Prostate gland (tissue), 2 donors: ENCODE results near the gene CBL. TPM values are rescaled to one million over a fixed set of nuclear protein-coding genes. Genes with fewer than 3 reads are reported as not detected.
A peak's percentile ranks its signal among the peaks of the same experiment; 100 is the strongest.

Experiments
- DNase-seq: peaks from one replicate; pipeline ENCODE4 v3.0.0-alpha.2; 2019; ENCODE audit warnings: low spot score
- H3K27ac ChIP-seq, 2 donors: fragments of 200-600 bp; sonication (generic); 2 replicates each; pipeline ENCODE4 v1.5.1; 2017 to 2019
- H3K27me3 ChIP-seq: fragments of 200-600 bp; sonication (generic); replicated peaks from 2 replicates; pipeline ENCODE4 v1.5.1; 2019; ENCODE audit not compliant: insufficient read depth
- H3K36me3 ChIP-seq, 2 donors: fragments of 200-600 bp; sonication (generic); 1 replicate in 1 of 2; 2 replicates in 1 of 2; pipeline versions ENCODE4 v1.5.1 to v1.8.1; 2017 to 2019
- H3K4me1 ChIP-seq: fragments of 200-600 bp; sonication (generic); replicated peaks from 2 replicates; pipeline ENCODE4 v1.5.1; 2019
- H3K4me3 ChIP-seq, 2 donors: fragments of 200-600 bp; sonication (generic); 2 replicates each; pipeline ENCODE4 v1.5.1; 2017 to 2019
- H3K9me3 ChIP-seq: fragments of 200-600 bp; sonication (generic); 2 replicates; pipeline ENCODE4 v1.5.1; 2017
- CTCF ChIP-seq, 4 experiments: fragments of 200-600 bp in 2 of 4; fragments of 450-650 bp in 2 of 4; sonication (generic) in 2 of 4; IDR thresholded peaks; 1 replicate in 3 of 4; 2 replicates in 1 of 4; pipeline ENCODE4 v1.5.1; 2016 to 2019; ENCODE audit warnings: antibody characterized with exemption in 4 of 4, mild to moderate bottlenecking in 2 of 4, moderate library complexity in 2 of 4
- POLR2A ChIP-seq: fragments of 450-650 bp; IDR thresholded peaks from one replicate; pipeline ENCODE4 v1.6.1; 2016; ENCODE audit warnings: antibody characterized with exemption, mild to moderate bottlenecking
- POLR2AphosphoS5 ChIP-seq: sonication (generic); formaldehyde crosslinking; IDR thresholded peaks from one replicate; pipeline ENCODE4 v1.6.1; 2017; ENCODE audit warnings: antibody characterized with exemption
- WGBS: methylation state at CpG from one replicate; pipeline ENCODE4 v1.1.5; 2018; 5-methylcytosine and 5-hydroxymethylcytosine counted together
- intact Hi-C: fragments of 100-400 bp; cut with DNase I; formaldehyde crosslinking; loops from one replicate; pipeline ENCODE4 v1.14.2; 2022
- total RNA-seq, 2 donors: library from RNA; depleted of rRNA; stranded (reverse); fragments of >200 nt; gene quantifications; one replicate each; pipeline ENCODE4 v1.1.0, GENCODE V29; 2016

CBL gene
- total RNA-seq, 2 donors from 2014 or later = 9.8 to 38.8 TPM

- TF ChIP-seq CTCF (IDR thresholded peaks at IDR 0.05) (no peak), POLR2A (no peak), POLR2AphosphoS5 (no peak)
- H3K27ac ChIP-seq = peak overlapping the region; percentile 66 to 72
- WGBS = 6% methylated on average over 24 of the region's 29 CpGs
- DNase-seq = no peak
- intact Hi-C loops = loop anchor here (2.0 kb wide), 1 partner anchor 59 kb away; no protein-coding TSS in a partner anchor
- peaks cover 3% of the 10 kb centered on the region for H3K27me3 ChIP-seq
- no peaks in the 10 kb centered on the region for H3K4me1 ChIP-seq
- H3K36me3 ChIP-seq = no peaks in the 10 kb centered on the region
- H3K4me3 ChIP-seq = peak overlapping the region; percentile 28 to 40
- no peaks in the 10 kb centered on the region for H3K9me3 ChIP-seq
Observed at GRCh38 chr11:119315131-119316015, 109.2 kb downstream of the CBL start.

GRCh38 chr11:119316016-119316728, 110.0 kb downstream of the CBL start:
- no peak for DNase-seq
- TF ChIP-seq CTCF (IDR thresholded peaks at IDR 0.05) (no peak), POLR2AphosphoS5 (no peak), POLR2A (no peak)
- H3K27ac ChIP-seq = peak overlapping the region; percentile 66 to 72
- intact Hi-C loops = loop anchor here (2.0 kb wide), 1 partner anchor 59 kb away; no protein-coding TSS in a partner anchor
- 2% methylated on average over 34 of the region's 46 CpGs for WGBS
- peak overlapping the region; percentile 28 to 40 for H3K4me3 ChIP-seq
- peaks cover 7% of the 10 kb centered on the region for H3K27me3 ChIP-seq
- no peaks in the 10 kb centered on the region for H3K4me1 ChIP-seq
- H3K9me3 ChIP-seq = no peaks in the 10 kb centered on the region
- no peaks in the 10 kb centered on the region for H3K36me3 ChIP-seq

GRCh38 chr11:119316729-119317591, 110.8 kb downstream of the CBL start, which contains the start of gene MCAM:
TSS of gene MCAM (minus strand) at chr11:119317130. CDS start at chr11:119317101, 29 bp downstream.
- Histone ChIP-seq H3K27ac (peak within 1 kb of the TSS; percentile 66 to 81), H3K4me3 (peak within 1 kb of the TSS; percentile 28 to 40), H3K9me3 (no peaks in the 10 kb centered on the region), H3K27me3 (peaks cover 7% of the 10 kb centered on the region), H3K36me3 (no peaks in the 10 kb centered on the region), H3K4me1 (no peaks in the 10 kb centered on the region)
- intact Hi-C loops = loop anchor here (2.0 kb wide), 1 partner anchor 58 kb away; no protein-coding TSS in a partner anchor
- DNase-seq = no peak
- 2% methylated on average over 40 of the region's 74 CpGs for WGBS
- TF ChIP-seq CTCF (IDR thresholded peaks at IDR 0.05) (no peak), POLR2A (no peak), POLR2AphosphoS5 (no peak)

- no peaks in the 10 kb centered on the region for H3K4me1 ChIP-seq
- peaks cover 7% of the 10 kb centered on the region for H3K27me3 ChIP-seq
- no peaks in the 10 kb centered on the region for H3K9me3 ChIP-seq
- intact Hi-C loops = loop anchor here (2.0 kb wide), 1 partner anchor 57 kb away; no protein-coding TSS in a partner anchor
- H3K4me3 ChIP-seq = peak overlapping the region in 1 of 2 donors; percentile 28
- peak overlapping the region; percentile 65 to 81 for H3K27ac ChIP-seq
- WGBS = 46% methylated on average over 14 of the region's 14 CpGs
- no peaks in the 10 kb centered on the region for H3K36me3 ChIP-seq
- DNase-seq = no peak
- no peak for TF ChIP-seq CTCF (IDR thresholded peaks at IDR 0.05)
- no peak for TF ChIP-seq POLR2AphosphoS5
- TF ChIP-seq POLR2A = no peak
Observed at GRCh38 chr11:119317592-119318239, 111.6 kb downstream of the CBL start.
